Right atrium auricular region (tissue), 2 donors: ENCODE results near the gene NACA. TPM values are rescaled to one million over a fixed set of nuclear protein-coding genes. Genes with fewer than 3 reads are reported as not detected.

Experiments used
- DNase-seq: peaks from one replicate; pipeline ENCODE4 v3.0.0-alpha.2; 2019; ENCODE audit warnings: low spot score
- H3K27ac ChIP-seq, 2 donors: fragments of 200-600 bp; sonication (generic); 1 replicate in 1 of 2; 2 replicates in 1 of 2; pipeline ENCODE4 v1.5.1; 2016 to 2019
- H3K27me3 ChIP-seq, 2 donors: fragments of 200-600 bp; sonication (generic); one replicate each; pipeline versions ENCODE4 v1.5.1 to v1.6.0; 2017 to 2019
- H3K36me3 ChIP-seq: fragments of 200-600 bp; sonication (generic); one replicate; pipeline ENCODE4 v1.5.1; 2016
- H3K4me1 ChIP-seq, 2 donors: fragments of 200-600 bp; sonication (generic); one replicate each; pipeline versions ENCODE4 v1.5.1 to v1.6.0; 2017 to 2019
- H3K4me3 ChIP-seq, 2 donors: fragments of 200-600 bp; sonication (generic); 1 replicate in 1 of 2; 2 replicates in 1 of 2; pipeline ENCODE4 v1.5.1; 2017 to 2019; ENCODE audit warnings: mild to moderate bottlenecking in 1 of 2, moderate library complexity in 1 of 2
- H3K9me3 ChIP-seq, 2 donors: fragments of 200-600 bp; sonication (generic); one replicate each; pipeline ENCODE4 v1.5.1; 2019
- CTCF ChIP-seq, 2 donors: fragments of 200-600 bp; sonication (generic); IDR thresholded peaks; one replicate each; pipeline ENCODE4 v1.5.1; 2019; ENCODE audit warnings: antibody characterized with exemption in 2 of 2
- total RNA-seq, 2 donors: library from RNA; depleted of rRNA; stranded (reverse); fragments of >200 nt; gene quantifications; one replicate each; pipeline ENCODE4 v1.1.0, GENCODE V29; 2016

NACA gene
- total RNA-seq: 100 to 1,000 TPM; 529 to 636 TPM

- TF ChIP-seq CTCF (IDR thresholded peaks at IDR 0.05): no peak
- Histone ChIP-seq H3K4me1 (peaks cover 0 to 46% of the 10 kb centered on the region in 2 donors), H3K9me3 (no peaks in the 10 kb centered on the region), H3K27ac (peak within 1 kb of the TSS; percentile 95 to 96), H3K36me3 (peaks cover 15% of the 10 kb centered on the region), H3K27me3 (no peaks in the 10 kb centered on the region), H3K4me3 (peak within 1 kb of the TSS; percentile 76 to 83)
- DNase-seq: peak; percentile 99
Observed at GRCh38 chr12:56724972-56725722, at the start of gene NACA. TSS of gene NACA (minus strand) at chr12:56725299. CDS start at chr12:56724521, 778 bp downstream.

- no peak for TF ChIP-seq CTCF (IDR thresholded peaks at IDR 0.05)
Observed at GRCh38 chr12:56773113-56773512, 48.0 kb upstream of the NACA start.

GRCh38 chr12:56772625-56773024 is 47.5 kb upstream of the NACA start:
- no peaks in the 10 kb centered on the region for H3K36me3 ChIP-seq
- no peaks in the 10 kb centered on the region for H3K27me3 ChIP-seq
- no peak for DNase-seq

More at GRCh38 chr12:56773113-56773512, 48.0 kb upstream of the NACA start:
- Histone ChIP-seq H3K36me3 (no peaks in the 10 kb centered on the region), H3K4me3 (no peak overlapping the region), H3K4me1 (no peaks in the 10 kb centered on the region), H3K9me3 (no peaks in the 10 kb centered on the region), H3K27me3 (no peaks in the 10 kb centered on the region), H3K27ac (no peak overlapping the region)
- DNase-seq: no peak

GRCh38 chr12:56769868-56770267 is 44.8 kb upstream of the NACA start:
- H3K9me3 ChIP-seq: no peaks in the 10 kb centered on the region
- no peak overlapping the region for H3K27ac ChIP-seq
- no peaks in the 10 kb centered on the region for H3K36me3 ChIP-seq
- H3K4me1 ChIP-seq: no peaks in the 10 kb centered on the region
- DNase-seq: no peak
- no peak overlapping the region for H3K4me3 ChIP-seq
- no peak for TF ChIP-seq CTCF (IDR thresholded peaks at IDR 0.05)
- H3K27me3 ChIP-seq: no peaks in the 10 kb centered on the region

More at GRCh38 chr12:56772625-56773024, 47.5 kb upstream of the NACA start:
- Histone ChIP-seq H3K9me3 (no peaks in the 10 kb centered on the region), H3K4me3 (no peak overlapping the region), H3K4me1 (no peaks in the 10 kb centered on the region), H3K27ac (no peak overlapping the region)
- no peak for TF ChIP-seq CTCF (IDR thresholded peaks at IDR 0.05)

GRCh38 chr12:56768424-56768823 is 43.3 kb upstream of the NACA start:
- H3K4me3 ChIP-seq: no peak overlapping the region
- no peak for TF ChIP-seq CTCF (IDR thresholded peaks at IDR 0.05)

More at GRCh38 chr12:56768424-56768823, 43.3 kb upstream of the NACA start:
- Histone ChIP-seq H3K36me3 (no peaks in the 10 kb centered on the region), H3K27me3 (no peaks in the 10 kb centered on the region), H3K4me1 (no peaks in the 10 kb centered on the region), H3K27ac (no peak overlapping the region), H3K9me3 (no peaks in the 10 kb centered on the region)
- DNase-seq: no peak
